Neural crest cell (in vitro differentiated cells): ENCODE results near the gene BRPF1. TPM values are rescaled to one million over a fixed set of nuclear protein-coding genes. Genes with fewer than 3 reads are reported as not detected.

Experiments
- DNase-seq: peaks from one replicate; pipeline ENCODE4 v3.0.0; 2021; ENCODE audit warnings: low read depth, mixed read lengths, low spot score
- H3K27ac Mint-ChIP-seq: one replicate; pipeline ENCODE4 v1.8.0; 2021; ENCODE audit warnings: mild to moderate bottlenecking, mixed read lengths; ENCODE audit not compliant: unreplicated experiment
- H3K27me3 Mint-ChIP-seq: 2 replicates; pipeline ENCODE4 v1.8.0; 2021; ENCODE audit warnings: low read depth, mild to moderate bottlenecking, mixed read lengths
- H3K36me3 Mint-ChIP-seq: 2 replicates; pipeline ENCODE4 v1.8.0; 2021; ENCODE audit warnings: low read depth, mild to moderate bottlenecking, mixed read lengths
- H3K4me1 Mint-ChIP-seq: 2 replicates; pipeline ENCODE4 v1.8.0; 2021; ENCODE audit warnings: mixed read lengths
- H3K4me3 Mint-ChIP-seq: one replicate; pipeline ENCODE4 v1.8.0; 2021; ENCODE audit warnings: mild to moderate bottlenecking, mixed read lengths
- H3K9me3 Mint-ChIP-seq: 2 replicates; pipeline ENCODE4 v1.8.0; 2021; ENCODE audit warnings: mixed read lengths
- CTCF ChIP-seq: fragments of 200-600 bp; sonication (generic); conservative IDR thresholded peaks from 2 replicates; pipeline ENCODE4 v1.5.0; 2021; ENCODE audit warnings: antibody characterized with exemption, mild to moderate bottlenecking
- total RNA-seq: library from RNA; stranded (reverse); gene quantifications from 2 replicates; pipeline ENCODE4 v1.2.1, GENCODE V29; 2021

The BRPF1 gene
- total RNA-seq, 1 donor from 2014 or later = 39.2 TPM

GRCh38 chr3:9721015-9721699 lies 10.4 kb upstream of the BRPF1 start:
- DNase-seq = no peak
- Mint-ChIP-seq H3K4me3 (no peak overlapping the region), H3K9me3 (no peaks in the 10 kb centered on the region), H3K4me1 (no peaks in the 10 kb centered on the region), H3K36me3 (no peaks in the 10 kb centered on the region), H3K27ac (no peak overlapping the region), H3K27me3 (peaks cover 62% of the 10 kb centered on the region)
- TF ChIP-seq CTCF = no peak

GRCh38 chr3:9721700-9722060 lies 9.9 kb upstream of the BRPF1 start:
- no peak for TF ChIP-seq CTCF
- Mint-ChIP-seq H3K4me3 (no peak overlapping the region), H3K27me3 (peaks cover 63% of the 10 kb centered on the region), H3K9me3 (no peaks in the 10 kb centered on the region), H3K4me1 (no peaks in the 10 kb centered on the region), H3K27ac (no peak overlapping the region), H3K36me3 (no peaks in the 10 kb centered on the region)
- no peak for DNase-seq

- H3K9me3 Mint-ChIP-seq = no peaks in the 10 kb centered on the region
- H3K4me3 Mint-ChIP-seq = no peak overlapping the region
- H3K36me3 Mint-ChIP-seq = no peaks in the 10 kb centered on the region
These were observed 5.6 kb upstream of the BRPF1 start for GRCh38 chr3:9725775-9726515.

GRCh38 chr3:9727041-9727595 lies 4.4 kb upstream of the BRPF1 start:
- peaks cover 44% of the 10 kb centered on the region for H3K27me3 Mint-ChIP-seq
- DNase-seq = no peak
- H3K4me3 Mint-ChIP-seq = peak overlapping the region; percentile 55
- no peak overlapping the region for H3K27ac Mint-ChIP-seq
- no peaks in the 10 kb centered on the region for H3K36me3 Mint-ChIP-seq
- peaks cover 6% of the 10 kb centered on the region for H3K4me1 Mint-ChIP-seq
- H3K9me3 Mint-ChIP-seq = no peaks in the 10 kb centered on the region
- TF ChIP-seq CTCF = peak; percentile 45

More at GRCh38 chr3:9725775-9726515, 5.6 kb upstream of the BRPF1 start:
- no peak for TF ChIP-seq CTCF
- no peak for DNase-seq
- Mint-ChIP-seq H3K27ac (no peak overlapping the region), H3K27me3 (peaks cover 52% of the 10 kb centered on the region), H3K4me1 (peaks cover 5% of the 10 kb centered on the region)

- no peaks in the 10 kb centered on the region for H3K9me3 Mint-ChIP-seq
- peak overlapping the region; percentile 55 for H3K4me3 Mint-ChIP-seq
- H3K4me1 Mint-ChIP-seq = peaks cover 12% of the 10 kb centered on the region
- no peak for DNase-seq
- TF ChIP-seq CTCF = no peak
- no peaks in the 10 kb centered on the region for H3K36me3 Mint-ChIP-seq
- no peak overlapping the region for H3K27ac Mint-ChIP-seq
- H3K27me3 Mint-ChIP-seq = peaks cover 37% of the 10 kb centered on the region
These were observed 3.8 kb upstream of the BRPF1 start for GRCh38 chr3:9727743-9728142.
